ENCODE measurements around the gene ZNF41.
A peak's percentile ranks its signal among the peaks of the same experiment; 100 is the strongest.
"Not testable (repeated sequence)": the region's sequence is repeated elsewhere in the genome, so short reads cannot be mapped to it uniquely, and the experiment has no call there.

The ZNF41 gene

GRCh38 chrX:47501226-47502074 lies 18.4 kb upstream of the ZNF41 start:
- peak; percentile 91 for DNase-seq (ENCODE audit: low read depth)
- H3K4me3 ChIP-seq (ENCODE audit: low read length) = no peak overlapping the region
- TF ChIP-seq, protein P1, sequence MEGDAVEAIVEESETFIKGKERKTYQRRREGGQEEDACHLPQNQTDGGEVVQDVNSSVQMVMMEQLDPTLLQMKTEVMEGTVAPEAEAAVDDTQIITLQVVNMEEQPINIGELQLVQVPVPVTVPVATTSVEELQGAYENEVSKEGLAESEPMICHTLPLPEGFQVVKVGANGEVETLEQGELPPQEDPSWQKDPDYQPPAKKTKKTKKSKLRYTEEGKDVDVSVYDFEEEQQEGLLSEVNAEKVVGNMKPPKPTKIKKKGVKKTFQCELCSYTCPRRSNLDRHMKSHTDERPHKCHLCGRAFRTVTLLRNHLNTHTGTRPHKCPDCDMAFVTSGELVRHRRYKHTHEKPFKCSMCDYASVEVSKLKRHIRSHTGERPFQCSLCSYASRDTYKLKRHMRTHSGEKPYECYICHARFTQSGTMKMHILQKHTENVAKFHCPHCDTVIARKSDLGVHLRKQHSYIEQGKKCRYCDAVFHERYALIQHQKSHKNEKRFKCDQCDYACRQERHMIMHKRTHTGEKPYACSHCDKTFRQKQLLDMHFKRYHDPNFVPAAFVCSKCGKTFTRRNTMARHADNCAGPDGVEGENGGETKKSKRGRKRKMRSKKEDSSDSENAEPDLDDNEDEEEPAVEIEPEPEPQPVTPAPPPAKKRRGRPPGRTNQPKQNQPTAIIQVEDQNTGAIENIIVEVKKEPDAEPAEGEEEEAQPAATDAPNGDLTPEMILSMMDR (conservative IDR thresholded peaks at IDR 0.05; ENCODE audit: low read length) = no peak

DNA sequence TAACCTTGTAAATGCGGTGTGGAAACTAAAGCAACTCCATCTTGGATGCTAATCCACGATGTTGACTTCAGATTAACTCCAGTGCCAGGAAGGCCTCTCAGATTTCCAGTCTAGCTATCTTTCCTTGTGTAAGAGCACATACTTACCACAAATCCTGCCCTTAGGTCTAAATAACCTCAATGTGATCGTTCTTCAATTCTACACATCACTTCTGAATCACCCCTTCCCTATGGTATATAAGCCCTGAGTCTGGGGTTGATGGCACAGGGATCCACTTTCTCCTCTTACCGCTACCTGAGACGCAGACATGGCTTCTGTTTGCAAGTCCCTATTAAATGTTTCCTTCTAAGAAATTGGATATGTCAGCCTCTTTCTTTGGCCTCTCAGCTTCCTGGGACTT lies 17.5 kb upstream of the ZNF41 start:
- no peak for DNase-seq (ENCODE audit: low read depth)
- TF ChIP-seq, protein P1 (conservative IDR thresholded peaks at IDR 0.05; ENCODE audit: low read length) = no peak

GRCh38 chrX:47499293-47499692 lies 16.3 kb upstream of the ZNF41 start:
- TF ChIP-seq, protein P1 (conservative IDR thresholded peaks at IDR 0.05; ENCODE audit: low read length) = no peak
- no peak for DNase-seq (ENCODE audit: low read depth)
- no peak overlapping the region for H3K4me3 ChIP-seq (ENCODE audit: low read length)

More for the DNA sequence above, 17.5 kb upstream of the ZNF41 start:
- no peak overlapping the region for H3K4me3 ChIP-seq (ENCODE audit: low read length)

DNA sequence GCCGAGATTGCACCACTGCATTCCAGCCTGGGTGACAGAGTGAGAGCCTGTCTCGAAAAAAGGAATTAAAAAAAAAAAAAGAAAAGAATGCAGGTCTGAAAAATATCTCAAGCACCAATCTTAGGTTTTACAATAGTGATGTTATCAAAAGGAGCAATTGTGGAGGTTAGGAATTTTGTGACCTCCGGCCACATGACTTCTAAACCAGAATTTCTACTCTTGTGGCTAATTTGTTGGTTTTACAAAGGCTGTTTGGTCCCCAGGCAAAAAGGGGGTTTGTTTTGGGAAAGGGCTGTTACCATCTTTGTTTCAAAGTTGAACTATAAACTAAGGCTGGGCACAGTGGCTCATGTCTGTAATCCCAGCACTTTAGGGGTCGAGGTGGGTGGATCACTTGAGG lies 15.4 kb upstream of the ZNF41 start:
- H3K4me3 ChIP-seq (ENCODE audit: low read length) = no peak overlapping the region
- TF ChIP-seq, protein P1 (conservative IDR thresholded peaks at IDR 0.05; ENCODE audit: low read length) = no peak

DNA sequence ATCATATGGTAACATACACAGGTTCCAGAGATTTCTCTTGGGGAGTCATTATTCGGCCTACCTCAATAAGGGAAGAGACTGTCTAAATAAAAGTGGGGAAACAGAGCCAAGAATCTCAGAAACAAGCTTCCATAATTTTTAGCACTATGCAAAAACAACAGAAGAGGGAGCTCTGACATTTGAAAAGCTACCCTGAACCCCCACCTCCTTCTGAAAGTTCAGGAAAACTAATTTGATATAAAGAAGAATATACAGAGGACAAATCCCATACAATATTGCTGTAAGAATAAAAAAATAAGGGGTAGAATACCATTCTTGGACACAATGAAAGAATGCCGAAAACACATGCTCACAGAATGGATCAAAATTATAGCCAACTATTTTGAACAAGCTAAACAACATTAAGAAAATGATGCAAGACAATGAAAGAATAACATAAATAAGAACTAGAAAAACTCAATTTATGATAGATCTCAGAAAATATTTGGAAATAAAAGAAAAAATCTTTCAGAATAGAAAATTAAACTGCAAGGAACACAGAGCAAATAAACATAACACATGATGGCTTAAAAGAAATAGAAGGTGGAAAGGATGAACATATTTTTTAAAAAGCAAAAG lies 14.4 kb upstream of the ZNF41 start:
- DNase-seq (ENCODE audit: low read depth) = peak; percentile 44
- TF ChIP-seq, protein P1 (conservative IDR thresholded peaks at IDR 0.05; ENCODE audit: low read length) = peak; percentile 65
- no peak overlapping the region for H3K4me3 ChIP-seq (ENCODE audit: low read length)

More for the DNA sequence above, 15.4 kb upstream of the ZNF41 start:
- no peak for DNase-seq (ENCODE audit: low read depth)

- DNase-seq (ENCODE audit: low read depth); H3K4me3 ChIP-seq (ENCODE audit: low read length): not testable (repeated sequence)
Measured at GRCh38 chrX:47492133-47492532, 9.1 kb upstream of the ZNF41 start.

- TF ChIP-seq, protein P1 (conservative IDR thresholded peaks at IDR 0.05; ENCODE audit: low read length) = no peak
- DNase-seq (ENCODE audit: low read depth) = no peak
Measured at GRCh38 chrX:47489507-47490275, 6.7 kb upstream of the ZNF41 start.

More at GRCh38 chrX:47489507-47490275, 6.7 kb upstream of the ZNF41 start:
- no peak overlapping the region for H3K4me3 ChIP-seq (ENCODE audit: low read length)

Measured in AG10803 (cell line).